ENCODE data around the gene TBC1D9B. TPM values are rescaled to one million over a fixed set of nuclear protein-coding genes. Genes with fewer than 3 reads are reported as not detected.

Gene TBC1D9B
- total RNA-seq, 1 experiment from 2014 or later: 127 TPM

DNA sequence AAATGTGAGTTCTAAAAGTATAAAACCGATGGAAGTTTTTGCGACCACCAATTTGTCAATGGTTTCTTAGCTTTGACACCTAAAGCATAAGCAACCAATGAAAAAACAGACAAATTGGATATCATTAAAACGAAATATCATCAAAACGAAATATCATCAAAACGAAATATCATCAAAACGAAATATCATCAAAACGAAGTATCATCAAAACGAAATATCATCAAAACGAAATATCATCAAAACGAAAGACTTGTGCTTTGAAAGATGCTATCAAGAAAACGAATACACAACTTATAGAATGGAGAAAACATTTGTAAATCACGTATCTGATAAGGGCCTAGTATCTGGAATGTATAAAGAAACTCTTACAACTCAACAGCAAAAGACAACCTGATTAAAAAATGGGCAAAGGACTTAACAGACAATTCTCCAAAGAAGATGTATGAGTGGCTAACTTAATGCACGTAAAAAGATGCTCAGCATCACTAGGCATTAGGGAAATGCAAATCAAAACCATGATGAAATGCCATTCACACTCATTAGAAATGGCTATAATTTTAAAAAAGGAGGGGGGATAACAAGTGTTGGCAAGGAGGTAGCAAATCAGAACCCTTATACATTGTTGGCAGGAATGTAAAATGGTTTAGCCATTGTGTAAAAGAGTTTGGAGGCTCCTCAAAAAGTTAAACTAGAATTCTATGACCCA is 29.4 kb upstream of the TBC1D9B start:
- Histone ChIP-seq H3K9ac (ENCODE audit: low read length) (no peak overlapping the region), H3K9me2 (ENCODE audit: insufficient read depth) (no peaks in the 10 kb centered on the region), H2AFZ (ENCODE audit: low read depth, low read length, poor library complexity, severe bottlenecking) (no peak overlapping the region), H3K9me3 (ENCODE audit: control insufficient read depth in 1 of 2, insufficient read depth in 1 of 2, low read depth in 1 of 2, low read length in 2 of 2) (no peaks in the 10 kb centered on the region), H4K20me1 (ENCODE audit: insufficient read depth) (no peaks in the 10 kb centered on the region), H3K27me3 (ENCODE audit: insufficient read depth, low read length) (no peaks in the 10 kb centered on the region; the same call in 1 of the 2 replicates), H3K27ac (ENCODE audit: low read depth, low read length) (no peak overlapping the region), H3K36me3 (ENCODE audit: control insufficient read depth in 1 of 2, insufficient read depth in 2 of 2, low read length in 2 of 2) (no peaks in the 10 kb centered on the region), H3K4me3 (replicated peaks in 1 of 2; ENCODE audit: low read depth in 1 of 2, low read length in 2 of 2) (no peak overlapping the region), H3K4me2 (ENCODE audit: low read length) (no peak overlapping the region), H3K4me1 (ENCODE audit: control insufficient read depth in 1 of 2, insufficient read depth in 2 of 2, low read length in 2 of 2) (no peaks in the 10 kb centered on the region), H3K79me2 (ENCODE audit: insufficient read depth, low read length) (no peaks in the 10 kb centered on the region)
- no peak for ATAC-seq
- CTCF ChIA-PET: no interaction called here
- intact Hi-C loops (cut with micrococcal nuclease): no loop called here
- RAD21 ChIA-PET (ENCODE audit: low non-redundant PET in 1 of 2, low total read pairs in 2 of 2, uncharacterized antibody in 2 of 2, unreplicated experiment in 2 of 2): no interaction called here
- DNase-seq (ENCODE audit: low read depth, low spot score): no peak
- BruUV-seq (replicated peaks): no TSS peak
- TF ChIP-seq, protein P1, sequence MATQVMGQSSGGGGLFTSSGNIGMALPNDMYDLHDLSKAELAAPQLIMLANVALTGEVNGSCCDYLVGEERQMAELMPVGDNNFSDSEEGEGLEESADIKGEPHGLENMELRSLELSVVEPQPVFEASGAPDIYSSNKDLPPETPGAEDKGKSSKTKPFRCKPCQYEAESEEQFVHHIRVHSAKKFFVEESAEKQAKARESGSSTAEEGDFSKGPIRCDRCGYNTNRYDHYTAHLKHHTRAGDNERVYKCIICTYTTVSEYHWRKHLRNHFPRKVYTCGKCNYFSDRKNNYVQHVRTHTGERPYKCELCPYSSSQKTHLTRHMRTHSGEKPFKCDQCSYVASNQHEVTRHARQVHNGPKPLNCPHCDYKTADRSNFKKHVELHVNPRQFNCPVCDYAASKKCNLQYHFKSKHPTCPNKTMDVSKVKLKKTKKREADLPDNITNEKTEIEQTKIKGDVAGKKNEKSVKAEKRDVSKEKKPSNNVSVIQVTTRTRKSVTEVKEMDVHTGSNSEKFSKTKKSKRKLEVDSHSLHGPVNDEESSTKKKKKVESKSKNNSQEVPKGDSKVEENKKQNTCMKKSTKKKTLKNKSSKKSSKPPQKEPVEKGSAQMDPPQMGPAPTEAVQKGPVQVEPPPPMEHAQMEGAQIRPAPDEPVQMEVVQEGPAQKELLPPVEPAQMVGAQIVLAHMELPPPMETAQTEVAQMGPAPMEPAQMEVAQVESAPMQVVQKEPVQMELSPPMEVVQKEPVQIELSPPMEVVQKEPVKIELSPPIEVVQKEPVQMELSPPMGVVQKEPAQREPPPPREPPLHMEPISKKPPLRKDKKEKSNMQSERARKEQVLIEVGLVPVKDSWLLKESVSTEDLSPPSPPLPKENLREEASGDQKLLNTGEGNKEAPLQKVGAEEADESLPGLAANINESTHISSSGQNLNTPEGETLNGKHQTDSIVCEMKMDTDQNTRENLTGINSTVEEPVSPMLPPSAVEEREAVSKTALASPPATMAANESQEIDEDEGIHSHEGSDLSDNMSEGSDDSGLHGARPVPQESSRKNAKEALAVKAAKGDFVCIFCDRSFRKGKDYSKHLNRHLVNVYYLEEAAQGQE (IDR thresholded peaks at IDR 0.05; ENCODE audit: low read depth): no peak
- TF ChIP-seq POLR2AphosphoS5 (IDR thresholded peaks at IDR 0.05; ENCODE audit: low read depth, low read length) (no peak), ELF1 (IDR thresholded peaks at IDR 0.05; ENCODE audit: borderline replicate concordance, low read depth) (no peak), JUND (IDR thresholded peaks at IDR 0.05) (no peak), FOSL1 (IDR thresholded peaks at IDR 0.05; ENCODE audit: low read depth) (no peak), ZNF274 (IDR thresholded peaks at IDR 0.05; ENCODE audit: low read depth, low read length) (no peak), ZFX (IDR thresholded peaks at IDR 0.05) (no peak), EZH2 (IDR thresholded peaks at IDR 0.05) (no peak), SP1 (IDR thresholded peaks at IDR 0.05; ENCODE audit: low read depth) (no peak), TCF7L2 (IDR thresholded peaks at IDR 0.05; ENCODE audit: borderline replicate concordance, extremely low read depth, insufficient read depth, insufficient read length) (no peak), SIN3A (IDR thresholded peaks at IDR 0.05; ENCODE audit: low read depth) (no peak)
- TF ChIP-seq, protein P2, sequence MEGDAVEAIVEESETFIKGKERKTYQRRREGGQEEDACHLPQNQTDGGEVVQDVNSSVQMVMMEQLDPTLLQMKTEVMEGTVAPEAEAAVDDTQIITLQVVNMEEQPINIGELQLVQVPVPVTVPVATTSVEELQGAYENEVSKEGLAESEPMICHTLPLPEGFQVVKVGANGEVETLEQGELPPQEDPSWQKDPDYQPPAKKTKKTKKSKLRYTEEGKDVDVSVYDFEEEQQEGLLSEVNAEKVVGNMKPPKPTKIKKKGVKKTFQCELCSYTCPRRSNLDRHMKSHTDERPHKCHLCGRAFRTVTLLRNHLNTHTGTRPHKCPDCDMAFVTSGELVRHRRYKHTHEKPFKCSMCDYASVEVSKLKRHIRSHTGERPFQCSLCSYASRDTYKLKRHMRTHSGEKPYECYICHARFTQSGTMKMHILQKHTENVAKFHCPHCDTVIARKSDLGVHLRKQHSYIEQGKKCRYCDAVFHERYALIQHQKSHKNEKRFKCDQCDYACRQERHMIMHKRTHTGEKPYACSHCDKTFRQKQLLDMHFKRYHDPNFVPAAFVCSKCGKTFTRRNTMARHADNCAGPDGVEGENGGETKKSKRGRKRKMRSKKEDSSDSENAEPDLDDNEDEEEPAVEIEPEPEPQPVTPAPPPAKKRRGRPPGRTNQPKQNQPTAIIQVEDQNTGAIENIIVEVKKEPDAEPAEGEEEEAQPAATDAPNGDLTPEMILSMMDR (IDR thresholded peaks at IDR 0.05 in 2 of 3, conservative IDR thresholded peaks at IDR 0.05 in 1 of 3; ENCODE audit: borderline replicate concordance in 1 of 3, insufficient read depth in 1 of 3, low read depth in 2 of 3, low read length in 2 of 3): no peak
- POLR2A ChIA-PET: no interaction called here

Measured in HCT116 (cell line).